ENCODE data around the gene VNN1.
"Not testable (repeated sequence)": the region's sequence is repeated elsewhere in the genome, so short reads cannot be mapped to it uniquely, and the experiment has no call there.

The VNN1 gene

GRCh38 chr6:132675002-132675401, 38.9 kb downstream of the VNN1 start:
- in situ Hi-C loops (cut with HindIII; ENCODE audit: low sequenced_read_pairs) = no loop called here

GRCh38 chr6:132673376-132674094, 40.3 kb downstream of the VNN1 start:
- in situ Hi-C loops (cut with HindIII; ENCODE audit: low sequenced_read_pairs) = no loop called here

- in situ Hi-C loops (cut with HindIII; ENCODE audit: low sequenced_read_pairs) = no loop called here
These were observed 42.6 kb downstream of the VNN1 start for GRCh38 chr6:132671295-132671694.

GRCh38 chr6:132669690-132670291, 44.1 kb downstream of the VNN1 start:
- in situ Hi-C loops (cut with HindIII; ENCODE audit: low sequenced_read_pairs) = no loop called here

- in situ Hi-C loops (cut with HindIII; ENCODE audit: low sequenced_read_pairs) = no loop called here
These were observed 47.7 kb downstream of the VNN1 start for GRCh38 chr6:132666118-132666517.

GRCh38 chr6:132664309-132665034, 49.4 kb downstream of the VNN1 start:
- in situ Hi-C loops (cut with HindIII; ENCODE audit: low sequenced_read_pairs) = no loop called here

GRCh38 chr6:132663661-132664060, 50.2 kb downstream of the VNN1 start:
- in situ Hi-C loops (cut with HindIII; ENCODE audit: low sequenced_read_pairs) = no loop called here

- in situ Hi-C loops (cut with HindIII; ENCODE audit: low sequenced_read_pairs) = no loop called here
These were observed 51.9 kb downstream of the VNN1 start for GRCh38 chr6:132661906-132662305.

- in situ Hi-C loops (cut with HindIII; ENCODE audit: low sequenced_read_pairs) = no loop called here
These were observed 54.8 kb downstream of the VNN1 start, which contains the start of gene TAAR1 for GRCh38 chr6:132659082-132659481. TAAR1 (minus strand) TSS chr6:132659182; CDS start chr6:132646003, 13,179 bp downstream.

- in situ Hi-C loops (cut with HindIII; ENCODE audit: low sequenced_read_pairs) = no loop called here
These were observed 62.8 kb downstream of the VNN1 start for GRCh38 chr6:132651062-132651461.

GRCh38 chr6:132650429-132650828, 63.4 kb downstream of the VNN1 start:
- in situ Hi-C loops (cut with HindIII; ENCODE audit: low sequenced_read_pairs) = no loop called here

- in situ Hi-C loops (cut with HindIII; ENCODE audit: low sequenced_read_pairs) = no loop called here
These were observed 65.0 kb downstream of the VNN1 start for GRCh38 chr6:132648828-132649227.

GRCh38 chr6:132648356-132648755, 65.5 kb downstream of the VNN1 start:
- in situ Hi-C loops (cut with HindIII; ENCODE audit: low sequenced_read_pairs) = no loop called here

- in situ Hi-C loops (cut with HindIII; ENCODE audit: low sequenced_read_pairs) = no loop called here
These were observed 70.3 kb downstream of the VNN1 start for GRCh38 chr6:132643547-132643946.

- in situ Hi-C loops (cut with HindIII; ENCODE audit: low sequenced_read_pairs) = not testable (repeated sequence)
These were observed 76.7 kb downstream of the VNN1 start for GRCh38 chr6:132637135-132637534.

- in situ Hi-C loops (cut with HindIII; ENCODE audit: low sequenced_read_pairs) = not testable (repeated sequence)
These were observed 77.9 kb downstream of the VNN1 start for GRCh38 chr6:132635906-132636305.

GRCh38 chr6:132635288-132635687, 78.6 kb downstream of the VNN1 start:
- in situ Hi-C loops (cut with HindIII; ENCODE audit: low sequenced_read_pairs) = not testable (repeated sequence)

- in situ Hi-C loops (cut with HindIII; ENCODE audit: low sequenced_read_pairs) = no loop called here
These were observed 79.1 kb downstream of the VNN1 start for GRCh38 chr6:132634796-132635195.

GRCh38 chr6:132633362-132633761, 80.5 kb downstream of the VNN1 start:
- in situ Hi-C loops (cut with HindIII; ENCODE audit: low sequenced_read_pairs) = no loop called here

All from DLD1 (cell line).